ENCODE data around the gene KLF1.
"Not testable (repeated sequence)": the region's sequence is repeated elsewhere in the genome, so short reads cannot be mapped to it uniquely, and the experiment has no call there.

Gene KLF1

DNA sequence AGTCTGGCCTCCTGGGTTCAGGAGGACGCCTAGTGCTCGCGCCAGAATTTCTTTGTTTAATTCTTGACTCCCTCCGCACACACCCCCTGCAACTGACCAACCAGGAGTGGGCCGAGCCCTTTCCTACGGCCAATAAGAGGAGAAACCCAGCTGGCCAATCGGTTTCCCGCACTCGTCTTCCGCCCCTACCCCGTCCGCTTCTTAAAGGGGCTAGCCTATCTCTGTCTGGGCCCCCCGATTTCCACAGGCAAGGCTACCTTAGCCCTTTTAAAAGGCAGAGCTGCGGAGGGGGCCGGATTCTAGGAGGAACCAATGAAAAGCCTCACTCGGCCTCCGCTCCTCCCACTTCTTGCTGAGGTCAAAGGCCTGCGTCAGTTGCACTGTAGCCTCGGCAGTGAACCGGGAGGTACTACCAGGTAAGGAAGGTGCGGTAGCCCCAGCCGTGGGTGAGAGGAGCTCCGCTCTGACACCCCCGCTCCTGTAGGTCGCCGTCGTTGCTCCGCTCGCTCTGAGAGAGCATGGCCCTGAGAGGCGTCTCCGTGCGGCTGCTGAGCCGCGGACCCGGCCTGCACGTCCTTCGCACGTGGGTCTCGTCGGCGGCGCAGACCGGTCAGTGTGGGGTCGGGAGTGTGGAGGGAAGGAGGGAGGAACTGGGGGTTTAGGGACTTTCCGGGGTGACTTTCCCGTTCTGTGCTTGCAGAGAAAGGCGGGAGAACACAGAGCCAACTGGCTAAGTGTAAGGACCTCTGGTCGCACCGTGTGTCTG, 4.0 kb upstream of the KLF1 start, which contains the start of gene GCDH:
Gene GCDH (plus strand): TSS at position 374 of the 766 bp plus-strand sequence. CDS start 145 bp downstream, at position 519.
- no peaks in the 10 kb centered on the region for H3K9me3 ChIP-seq (ENCODE audit: control insufficient read depth in 1 of 2, low read length in 2 of 2)
- H3K4me3 ChIP-seq (ENCODE audit: low read depth in 1 of 2, low read length in 2 of 2), result peak within 1 kb of the TSS; percentile 99
- H3K36me3 ChIP-seq (ENCODE audit: control insufficient read depth in 1 of 2, insufficient read depth in 2 of 2, low read length in 2 of 2), result peaks cover 2 to 17% of the 10 kb centered on the region in 2 donors
- peak within 1 kb of the TSS; percentile 32 for H3K27ac ChIP-seq (ENCODE audit: low read depth, low read length)
- H3K4me1 ChIP-seq (ENCODE audit: control insufficient read depth in 1 of 2, insufficient read depth in 2 of 2, low read length in 2 of 2), result peaks cover 12 to 14% of the 10 kb centered on the region in 2 donors
- peak within 1 kb of the TSS; percentile 86 to 87 for H3K9ac ChIP-seq (ENCODE audit: low read depth in 1 of 2, low read length in 2 of 2)
- no peaks in the 10 kb centered on the region for H3K27me3 ChIP-seq (ENCODE audit: control insufficient read depth in 1 of 2, insufficient read depth in 2 of 2, low read length in 2 of 2)

DNA sequence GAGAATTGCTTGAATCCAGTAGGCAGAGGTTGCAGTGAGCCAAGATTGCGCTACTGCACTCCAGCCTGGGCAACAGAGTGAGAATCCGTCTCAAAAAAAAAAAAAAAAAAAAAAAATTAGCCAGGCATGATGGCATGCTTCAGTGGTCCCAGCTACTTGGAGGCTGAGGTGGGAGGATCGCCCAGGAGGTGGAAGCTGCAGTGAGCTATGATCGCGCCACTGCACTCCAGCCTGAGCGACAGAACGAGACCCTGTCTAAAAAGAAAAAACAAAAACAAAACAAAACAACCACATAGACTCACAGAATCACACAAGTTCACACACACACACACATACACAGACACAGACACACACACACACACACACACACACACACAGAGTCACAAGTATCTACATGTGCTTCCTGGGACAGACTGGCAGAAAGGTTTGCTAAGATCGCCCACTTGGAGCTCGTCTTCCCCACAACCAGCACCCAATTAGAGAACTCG, 3.3 kb upstream of the KLF1 start:
- H3K27ac ChIP-seq (ENCODE audit: low read depth, low read length); H3K27me3 ChIP-seq (ENCODE audit: control insufficient read depth in 1 of 2, insufficient read depth in 2 of 2, low read length in 2 of 2); H3K9me3 ChIP-seq (ENCODE audit: control insufficient read depth in 1 of 2, low read length in 2 of 2): not testable (repeated sequence)
- Histone ChIP-seq H3K36me3 (ENCODE audit: control insufficient read depth in 1 of 2, insufficient read depth in 2 of 2, low read length in 2 of 2) (peaks cover 0 to 17% of the 10 kb centered on the region in 2 donors), H3K4me1 (ENCODE audit: control insufficient read depth in 1 of 2, insufficient read depth in 2 of 2, low read length in 2 of 2) (peaks cover 12 to 17% of the 10 kb centered on the region in 2 donors), H3K4me3 (ENCODE audit: low read depth in 1 of 2, low read length in 2 of 2) (peak overlapping the region; percentile 70 to 99), H3K9ac (ENCODE audit: low read depth in 1 of 2, low read length in 2 of 2) (peak overlapping the region in 1 of 2 donors; percentile 2)

DNA sequence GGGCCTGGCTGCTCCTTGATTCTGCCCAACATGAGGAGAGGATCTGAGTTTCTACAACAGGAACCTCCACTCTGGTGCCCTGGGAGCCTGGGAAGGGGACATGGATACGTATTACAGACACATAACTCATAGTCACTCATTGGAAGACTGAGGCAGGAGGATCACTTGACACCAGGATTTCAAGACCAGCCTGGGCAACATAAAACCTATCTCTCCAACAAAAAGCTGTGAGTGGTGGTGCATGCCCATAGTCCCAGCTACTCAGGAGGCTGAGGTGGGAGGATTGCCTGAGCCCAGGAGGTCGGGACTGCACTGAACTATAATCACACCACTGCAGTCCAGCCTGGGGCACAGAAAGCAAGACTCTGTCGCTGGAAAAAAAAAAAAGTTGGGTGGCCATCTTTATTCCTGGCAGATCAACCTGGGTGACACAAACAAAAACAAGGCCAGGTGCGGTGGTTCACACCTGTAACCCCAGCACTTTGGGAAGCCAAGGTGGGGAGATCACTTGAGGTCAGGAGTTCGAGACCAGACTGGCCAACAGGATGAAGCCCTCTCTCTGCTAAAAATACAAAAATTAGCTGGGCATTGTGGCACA, 1.1 kb upstream of the KLF1 start:
- Histone ChIP-seq H3K36me3 (ENCODE audit: control insufficient read depth in 1 of 2, insufficient read depth in 2 of 2, low read length in 2 of 2) (no peaks in the 10 kb centered on the region), H3K27me3 (ENCODE audit: control insufficient read depth in 1 of 2, insufficient read depth in 2 of 2, low read length in 2 of 2) (no peaks in the 10 kb centered on the region), H3K4me1 (ENCODE audit: control insufficient read depth in 1 of 2, insufficient read depth in 2 of 2, low read length in 2 of 2) (peaks cover 12 to 25% of the 10 kb centered on the region in 2 donors), H3K27ac (ENCODE audit: low read depth, low read length) (no peak overlapping the region), H3K4me3 (ENCODE audit: low read depth in 1 of 2, low read length in 2 of 2) (no peak overlapping the region), H3K9ac (ENCODE audit: low read depth in 1 of 2, low read length in 2 of 2) (no peak overlapping the region), H3K9me3 (ENCODE audit: control insufficient read depth in 1 of 2, low read length in 2 of 2) (peaks cover 8 to 13% of the 10 kb centered on the region in 2 donors)

DNA sequence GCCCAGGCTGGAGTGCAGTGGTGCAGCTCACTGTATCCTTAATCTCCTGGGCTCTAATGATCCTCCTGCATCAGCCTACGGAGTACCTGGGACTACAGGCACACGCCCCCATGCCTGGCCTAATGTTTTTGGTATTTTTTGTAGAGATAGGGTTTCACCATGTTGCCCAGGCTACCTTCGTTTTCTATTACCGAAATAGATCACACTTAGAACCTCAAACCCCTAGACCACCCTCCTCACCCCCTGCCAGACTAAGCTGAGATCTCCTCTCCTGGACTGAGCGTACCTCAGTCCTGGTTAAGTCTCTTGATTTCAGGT, 391 bp downstream of the KLF1 start:
- Histone ChIP-seq H3K4me1 (ENCODE audit: control insufficient read depth in 1 of 2, insufficient read depth in 2 of 2, low read length in 2 of 2) (peaks cover 7 to 20% of the 10 kb centered on the region in 2 donors), H3K36me3 (ENCODE audit: control insufficient read depth in 1 of 2, insufficient read depth in 2 of 2, low read length in 2 of 2) (no peaks in the 10 kb centered on the region), H3K4me3 (ENCODE audit: low read depth in 1 of 2, low read length in 2 of 2) (no peak overlapping the region), H3K27ac (ENCODE audit: low read depth, low read length) (no peak overlapping the region), H3K9me3 (ENCODE audit: control insufficient read depth in 1 of 2, low read length in 2 of 2) (peaks cover 8 to 13% of the 10 kb centered on the region in 2 donors), H3K27me3 (ENCODE audit: control insufficient read depth in 1 of 2, insufficient read depth in 2 of 2, low read length in 2 of 2) (no peaks in the 10 kb centered on the region), H3K9ac (ENCODE audit: low read depth in 1 of 2, low read length in 2 of 2) (no peak overlapping the region)

DNA sequence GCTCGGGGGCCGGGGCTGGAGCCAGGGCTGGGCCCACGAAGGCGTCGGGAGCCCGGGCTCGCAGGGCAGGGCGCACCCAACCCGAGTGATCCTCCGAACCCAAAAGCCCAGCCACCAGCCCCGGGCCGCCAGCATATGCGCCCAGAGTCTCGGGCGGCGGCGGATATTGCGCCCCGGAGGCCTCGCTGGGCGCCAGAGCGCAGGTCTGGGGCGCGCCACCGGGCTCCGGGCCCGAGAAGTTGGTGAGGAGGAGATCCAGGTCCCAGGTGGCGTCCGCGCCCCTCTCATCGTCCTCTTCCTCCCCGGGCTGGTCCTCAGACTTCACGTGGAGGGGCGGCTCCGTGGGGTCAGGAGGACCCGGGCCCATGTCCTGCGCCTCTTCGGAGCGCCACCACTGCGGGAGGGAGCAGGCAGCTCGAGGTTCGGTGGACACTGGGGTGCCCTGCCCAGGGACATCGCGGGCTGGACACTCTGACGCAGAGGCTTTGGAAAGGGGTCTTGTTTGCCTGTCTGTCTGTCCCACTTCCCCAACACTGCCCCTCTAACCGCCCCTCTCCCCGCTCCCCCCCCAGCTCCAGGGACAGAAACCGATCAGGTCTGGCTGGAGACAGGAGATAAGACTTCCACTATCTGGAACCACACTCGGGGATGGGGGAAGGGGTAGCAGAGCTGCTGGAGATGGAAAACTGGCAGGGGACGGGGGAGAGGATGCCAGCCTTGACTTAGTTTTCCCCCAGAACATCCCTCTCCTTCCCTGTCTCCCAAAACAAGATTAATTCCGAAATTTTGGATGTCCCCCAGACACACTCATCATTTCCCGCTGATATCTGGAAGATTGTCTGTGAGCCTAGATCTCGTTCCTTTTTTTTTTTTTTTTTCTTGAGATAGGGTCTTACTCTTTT, 1.0 kb downstream of the KLF1 start:
- H3K27ac ChIP-seq (ENCODE audit: low read depth, low read length), result no peak overlapping the region
- peak overlapping the region; percentile 6 to 38 for H3K9ac ChIP-seq (ENCODE audit: low read depth in 1 of 2, low read length in 2 of 2)
- H3K4me1 ChIP-seq (ENCODE audit: control insufficient read depth in 1 of 2, insufficient read depth in 2 of 2, low read length in 2 of 2), result peaks cover 4 to 14% of the 10 kb centered on the region in 2 donors
- peaks cover 8 to 13% of the 10 kb centered on the region in 2 donors for H3K9me3 ChIP-seq (ENCODE audit: control insufficient read depth in 1 of 2, low read length in 2 of 2)
- H3K27me3 ChIP-seq (ENCODE audit: control insufficient read depth in 1 of 2, insufficient read depth in 2 of 2, low read length in 2 of 2), result no peaks in the 10 kb centered on the region
- no peaks in the 10 kb centered on the region for H3K36me3 ChIP-seq (ENCODE audit: control insufficient read depth in 1 of 2, insufficient read depth in 2 of 2, low read length in 2 of 2)
- peak overlapping the region; percentile 51 to 67 for H3K4me3 ChIP-seq (ENCODE audit: low read depth in 1 of 2, low read length in 2 of 2)

DNA sequence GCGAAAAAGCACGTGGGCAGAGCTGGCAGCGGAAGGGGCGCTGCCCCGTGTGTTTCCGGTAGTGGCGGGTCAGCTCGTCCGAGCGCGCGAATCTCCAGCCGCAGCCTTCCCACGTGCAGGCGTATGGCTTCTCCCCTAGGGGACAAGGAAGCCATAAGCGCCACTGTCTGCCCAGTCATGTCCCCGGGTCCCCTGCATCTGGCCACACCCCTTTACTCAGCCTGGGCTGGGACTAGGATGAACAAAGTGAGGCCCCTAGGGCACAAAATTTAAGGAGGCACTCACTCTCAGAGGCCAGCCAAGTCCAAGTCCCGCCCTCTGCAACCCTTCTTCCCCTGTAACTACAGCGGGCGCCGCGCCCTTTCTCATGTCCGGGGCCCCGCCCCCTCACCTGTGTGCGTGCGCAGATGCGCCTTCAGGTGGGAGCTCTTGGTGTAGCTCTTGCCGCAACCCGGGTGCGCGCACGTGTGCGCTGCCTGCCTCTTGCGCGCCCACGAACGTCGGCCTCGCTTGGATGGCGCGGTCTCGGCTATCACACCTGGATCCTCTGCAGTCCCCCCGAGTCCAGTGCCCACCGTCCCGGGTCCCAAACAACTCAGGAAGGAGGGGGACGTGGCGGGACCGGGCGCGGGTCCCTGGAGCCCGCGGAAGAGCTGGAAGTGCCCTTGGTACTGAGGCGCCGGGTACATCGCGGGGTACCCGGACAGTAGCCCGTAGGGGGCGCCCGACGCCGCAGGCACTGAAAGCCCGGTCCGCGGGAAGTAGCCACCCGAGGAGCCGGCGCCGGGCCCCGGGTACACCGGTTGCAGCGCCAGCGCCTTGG, 1.9 kb downstream of the KLF1 start:
- no peak overlapping the region for H3K27ac ChIP-seq (ENCODE audit: low read depth, low read length)
- H3K9ac ChIP-seq (ENCODE audit: low read depth in 1 of 2, low read length in 2 of 2), result peak overlapping the region; percentile 6 to 38
- peaks cover 0 to 18% of the 10 kb centered on the region in 2 donors for H3K4me1 ChIP-seq (ENCODE audit: control insufficient read depth in 1 of 2, insufficient read depth in 2 of 2, low read length in 2 of 2)

DNA sequence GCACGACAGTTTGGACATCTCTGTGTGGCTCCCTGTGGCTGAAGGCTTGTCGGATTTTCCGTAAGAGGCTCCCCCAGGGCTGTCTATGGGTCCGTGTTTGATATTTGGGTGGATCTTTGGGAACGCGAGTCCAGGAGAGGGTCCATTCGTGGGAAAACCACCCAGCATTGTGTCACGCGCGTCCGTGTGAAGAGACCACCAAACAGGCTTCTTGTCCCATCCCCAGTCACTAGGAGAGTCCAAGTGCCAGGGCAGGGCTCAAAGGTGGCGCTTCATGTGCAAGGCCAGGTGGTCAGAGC, 2.4 kb downstream of the KLF1 start:
- Histone ChIP-seq H3K9me3 (ENCODE audit: control insufficient read depth in 1 of 2, low read length in 2 of 2) (peaks cover 8 to 13% of the 10 kb centered on the region in 2 donors), H3K4me1 (ENCODE audit: control insufficient read depth in 1 of 2, insufficient read depth in 2 of 2, low read length in 2 of 2) (peaks cover 0 to 18% of the 10 kb centered on the region in 2 donors), H3K4me3 (ENCODE audit: low read depth in 1 of 2, low read length in 2 of 2) (peak overlapping the region; percentile 61 to 67), H3K27ac (ENCODE audit: low read depth, low read length) (no peak overlapping the region), H3K36me3 (ENCODE audit: control insufficient read depth in 1 of 2, insufficient read depth in 2 of 2, low read length in 2 of 2) (no peaks in the 10 kb centered on the region), H3K9ac (ENCODE audit: low read depth in 1 of 2, low read length in 2 of 2) (no peak overlapping the region), H3K27me3 (ENCODE audit: control insufficient read depth in 1 of 2, insufficient read depth in 2 of 2, low read length in 2 of 2) (no peaks in the 10 kb centered on the region)

More for the DNA sequence above, 1.9 kb downstream of the KLF1 start:
- H3K9me3 ChIP-seq (ENCODE audit: control insufficient read depth in 1 of 2, low read length in 2 of 2), result peaks cover 8 to 13% of the 10 kb centered on the region in 2 donors
- no peaks in the 10 kb centered on the region for H3K27me3 ChIP-seq (ENCODE audit: control insufficient read depth in 1 of 2, insufficient read depth in 2 of 2, low read length in 2 of 2)
- no peaks in the 10 kb centered on the region for H3K36me3 ChIP-seq (ENCODE audit: control insufficient read depth in 1 of 2, insufficient read depth in 2 of 2, low read length in 2 of 2)
- peak overlapping the region; percentile 61 to 67 for H3K4me3 ChIP-seq (ENCODE audit: low read depth in 1 of 2, low read length in 2 of 2)

DNA sequence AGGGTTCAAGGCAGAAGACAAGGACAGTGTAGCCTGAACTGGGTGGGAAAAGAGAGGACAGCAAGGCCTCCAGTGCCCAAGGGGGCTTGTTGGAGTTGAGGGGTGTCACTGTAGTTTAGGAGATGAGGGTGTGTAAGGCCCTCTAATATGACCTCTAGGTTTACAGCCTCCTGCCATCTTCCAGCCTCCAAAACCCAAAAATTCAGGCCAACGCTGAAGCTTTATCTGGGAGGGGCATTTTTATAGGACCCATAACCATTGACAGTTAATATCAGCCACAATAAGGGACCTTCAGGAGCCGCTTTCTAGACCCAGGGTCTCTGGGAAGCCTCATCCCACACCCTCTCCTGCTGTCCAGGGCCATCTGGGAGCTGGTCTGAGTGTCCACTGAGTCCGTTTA, 2.8 kb downstream of the KLF1 start:
- H3K27ac ChIP-seq (ENCODE audit: low read depth, low read length), result no peak overlapping the region
- H3K4me1 ChIP-seq (ENCODE audit: control insufficient read depth in 1 of 2, insufficient read depth in 2 of 2, low read length in 2 of 2), result peaks cover 0 to 18% of the 10 kb centered on the region in 2 donors
- no peak overlapping the region for H3K9ac ChIP-seq (ENCODE audit: low read depth in 1 of 2, low read length in 2 of 2)
- peak overlapping the region in 1 of 2 donors; percentile 61 for H3K4me3 ChIP-seq (ENCODE audit: low read depth in 1 of 2, low read length in 2 of 2)
- H3K36me3 ChIP-seq (ENCODE audit: control insufficient read depth in 1 of 2, insufficient read depth in 2 of 2, low read length in 2 of 2), result no peaks in the 10 kb centered on the region
- no peaks in the 10 kb centered on the region for H3K27me3 ChIP-seq (ENCODE audit: control insufficient read depth in 1 of 2, insufficient read depth in 2 of 2, low read length in 2 of 2)
- H3K9me3 ChIP-seq (ENCODE audit: control insufficient read depth in 1 of 2, low read length in 2 of 2), result peaks cover 8 to 13% of the 10 kb centered on the region in 2 donors

DNA sequence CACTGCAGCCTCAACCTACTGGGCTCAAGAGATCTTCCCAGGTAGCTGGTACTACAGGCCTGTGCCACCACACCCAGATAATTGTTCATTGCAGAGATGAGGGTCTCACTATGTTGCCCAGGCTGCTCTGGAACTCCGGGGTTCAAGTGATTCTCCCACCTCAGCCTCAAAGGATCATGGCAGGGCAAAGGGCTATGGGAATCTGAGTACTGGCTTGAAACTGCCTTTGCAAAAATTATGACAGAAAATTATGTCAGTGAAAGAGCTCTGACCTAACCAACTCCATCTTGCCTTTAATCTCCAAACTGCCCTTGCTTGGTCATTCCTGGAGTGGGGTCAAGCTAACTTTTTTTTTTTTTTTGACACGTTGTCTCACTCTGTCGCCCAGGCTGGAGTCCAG, 4.4 kb downstream of the KLF1 start:
- Histone ChIP-seq H3K36me3 (ENCODE audit: control insufficient read depth in 1 of 2, insufficient read depth in 2 of 2, low read length in 2 of 2) (peaks cover 3 to 7% of the 10 kb centered on the region in 2 donors), H3K27ac (ENCODE audit: low read depth, low read length) (no peak overlapping the region), H3K4me3 (ENCODE audit: low read depth in 1 of 2, low read length in 2 of 2) (no peak overlapping the region), H3K9ac (ENCODE audit: low read depth in 1 of 2, low read length in 2 of 2) (no peak overlapping the region), H3K27me3 (ENCODE audit: control insufficient read depth in 1 of 2, insufficient read depth in 2 of 2, low read length in 2 of 2) (no peaks in the 10 kb centered on the region), H3K9me3 (ENCODE audit: control insufficient read depth in 1 of 2, low read length in 2 of 2) (peaks cover 8 to 13% of the 10 kb centered on the region in 2 donors), H3K4me1 (ENCODE audit: control insufficient read depth in 1 of 2, insufficient read depth in 2 of 2, low read length in 2 of 2) (peaks cover 0 to 18% of the 10 kb centered on the region in 2 donors)
